ENCODE data around the gene KRT3. TPM values are rescaled to one million over a fixed set of nuclear protein-coding genes. Genes with fewer than 3 reads are reported as not detected.

Gene KRT3
- total RNA-seq, 1 experiment from 2014 or later = not detected

- no peaks in the 10 kb centered on the region for H4K20me1 ChIP-seq (ENCODE audit: insufficient read depth)
- H3K9ac ChIP-seq (ENCODE audit: low read length) = no peak overlapping the region
- DNase-seq (ENCODE audit: low read depth, low spot score) (no peak), ATAC-seq (no peak)
- no peak overlapping the region for H3K27ac ChIP-seq (ENCODE audit: low read depth, low read length)
- no peaks in the 10 kb centered on the region for H3K9me2 ChIP-seq (ENCODE audit: insufficient read depth)
- no peak overlapping the region for H2AFZ ChIP-seq (ENCODE audit: low read depth, low read length, poor library complexity, severe bottlenecking)
- intact Hi-C loops (cut with micrococcal nuclease) = no loop called here
- H3K79me2 ChIP-seq (ENCODE audit: insufficient read depth, low read length) = no peaks in the 10 kb centered on the region
- TF ChIP-seq JUND (IDR thresholded peaks at IDR 0.05) = no peak
- TF ChIP-seq SP1 (IDR thresholded peaks at IDR 0.05; ENCODE audit: low read depth) = no peak
- no peak for TF ChIP-seq MAX (IDR thresholded peaks at IDR 0.05)
- no peak for TF ChIP-seq EGR1 (IDR thresholded peaks at IDR 0.05; ENCODE audit: low read depth)
- no peak for TF ChIP-seq ELF1 (IDR thresholded peaks at IDR 0.05; ENCODE audit: borderline replicate concordance, low read depth)
- no peak for TF ChIP-seq FOSL1 (IDR thresholded peaks at IDR 0.05; ENCODE audit: low read depth)
- TF ChIP-seq CEBPB (IDR thresholded peaks at IDR 0.05; ENCODE audit: low read depth) = no peak
- no peak for TF ChIP-seq ZFX (IDR thresholded peaks at IDR 0.05)
- TF ChIP-seq CBX3 (IDR thresholded peaks at IDR 0.05; ENCODE audit: low read depth) = no peak
- TF ChIP-seq RAD21 (IDR thresholded peaks at IDR 0.05; ENCODE audit: low read depth) = no peak
- TF ChIP-seq CTCF (IDR thresholded peaks at IDR 0.05 in 2 of 3, conservative IDR thresholded peaks at IDR 0.05 in 1 of 3; ENCODE audit: borderline replicate concordance in 1 of 3, insufficient read depth in 1 of 3, low read depth in 2 of 3, low read length in 2 of 3) = no peak
- TF ChIP-seq REST (IDR thresholded peaks at IDR 0.05; ENCODE audit: low read depth) = no peak
- TF ChIP-seq ZBTB33 (IDR thresholded peaks at IDR 0.05; ENCODE audit: extremely low read depth, insufficient replicate concordance, low read length) = no peak
- TF ChIP-seq POLR2A (IDR thresholded peaks at IDR 0.05; ENCODE audit: borderline replicate concordance, extremely low read depth, insufficient read depth, insufficient read length) = no peak
- no peak for TF ChIP-seq EZH2phosphoT487 (IDR thresholded peaks at IDR 0.05; ENCODE audit: borderline replicate concordance)
- no peak for TF ChIP-seq YY1 (IDR thresholded peaks at IDR 0.05; ENCODE audit: extremely low read depth, insufficient replicate concordance, low read depth, low read length)
- TF ChIP-seq SIN3A (IDR thresholded peaks at IDR 0.05; ENCODE audit: low read depth) = no peak
- no peak for TF ChIP-seq ZNF274 (IDR thresholded peaks at IDR 0.05; ENCODE audit: low read depth, low read length)
- no peak for TF ChIP-seq ATF3 (IDR thresholded peaks at IDR 0.05)
- TF ChIP-seq POLR2AphosphoS5 (IDR thresholded peaks at IDR 0.05; ENCODE audit: low read depth, low read length) = no peak
- no peaks in the 10 kb centered on the region for H3K36me3 ChIP-seq (ENCODE audit: control insufficient read depth in 1 of 2, insufficient read depth in 2 of 2, low read length in 2 of 2)
- no peaks in the 10 kb centered on the region for H3K27me3 ChIP-seq (ENCODE audit: insufficient read depth, low read length)
- ChIA-PET RAD21 (ENCODE audit: low non-redundant PET in 1 of 2, low total read pairs in 2 of 2, uncharacterized antibody in 2 of 2, unreplicated experiment in 2 of 2) (no interaction called here), POLR2A (no interaction called here), CTCF (no interaction called here)
- no peaks in the 10 kb centered on the region for H3K9me3 ChIP-seq (ENCODE audit: control insufficient read depth in 1 of 2, insufficient read depth in 1 of 2, low read depth in 1 of 2, low read length in 2 of 2)
- H3K4me1 ChIP-seq (ENCODE audit: control insufficient read depth in 1 of 2, insufficient read depth in 2 of 2, low read length in 2 of 2) = peaks cover 0 to 9% of the 10 kb centered on the region in 2 experiments; a peak in 2 of 4 replicates
- no TSS peak for BruUV-seq (replicated peaks)
- no peak overlapping the region for H3K4me3 ChIP-seq (replicated peaks in 1 of 2; ENCODE audit: low read depth in 1 of 2, low read length in 2 of 2)
- H3K4me2 ChIP-seq (ENCODE audit: low read length) = no peak overlapping the region
These were observed 30.0 kb upstream of the KRT3 start for GRCh38 chr12:52825961-52826360.

All from HCT116 (cell line).